ENCODE data around the gene RAI1.

Gene RAI1

GRCh38 chr17:17708816-17709215, 27.6 kb downstream of the RAI1 start:
- TF ChIP-seq, protein P1, sequence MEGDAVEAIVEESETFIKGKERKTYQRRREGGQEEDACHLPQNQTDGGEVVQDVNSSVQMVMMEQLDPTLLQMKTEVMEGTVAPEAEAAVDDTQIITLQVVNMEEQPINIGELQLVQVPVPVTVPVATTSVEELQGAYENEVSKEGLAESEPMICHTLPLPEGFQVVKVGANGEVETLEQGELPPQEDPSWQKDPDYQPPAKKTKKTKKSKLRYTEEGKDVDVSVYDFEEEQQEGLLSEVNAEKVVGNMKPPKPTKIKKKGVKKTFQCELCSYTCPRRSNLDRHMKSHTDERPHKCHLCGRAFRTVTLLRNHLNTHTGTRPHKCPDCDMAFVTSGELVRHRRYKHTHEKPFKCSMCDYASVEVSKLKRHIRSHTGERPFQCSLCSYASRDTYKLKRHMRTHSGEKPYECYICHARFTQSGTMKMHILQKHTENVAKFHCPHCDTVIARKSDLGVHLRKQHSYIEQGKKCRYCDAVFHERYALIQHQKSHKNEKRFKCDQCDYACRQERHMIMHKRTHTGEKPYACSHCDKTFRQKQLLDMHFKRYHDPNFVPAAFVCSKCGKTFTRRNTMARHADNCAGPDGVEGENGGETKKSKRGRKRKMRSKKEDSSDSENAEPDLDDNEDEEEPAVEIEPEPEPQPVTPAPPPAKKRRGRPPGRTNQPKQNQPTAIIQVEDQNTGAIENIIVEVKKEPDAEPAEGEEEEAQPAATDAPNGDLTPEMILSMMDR (IDR thresholded peaks at IDR 0.05): no peak
- Histone ChIP-seq H3K4me1 (peaks cover 30% of the 10 kb centered on the region), H3K9ac (no peak overlapping the region), H3K4me2 (ENCODE audit: low read length) (no peak overlapping the region), H3K79me2 (peaks cover 88% of the 10 kb centered on the region), H3K4me3 (ENCODE audit: low read depth, low read length) (no peak overlapping the region), H3K27me3 (ENCODE audit: control insufficient read depth, insufficient read depth, low read length) (no peaks in the 10 kb centered on the region), H3K36me3 (ENCODE audit: control insufficient read depth, insufficient read depth, low read length) (no peaks in the 10 kb centered on the region), H3K27ac (no peak overlapping the region), H3K9me3 (ENCODE audit: control insufficient read depth, low read length) (no peaks in the 10 kb centered on the region), H2AFZ (no peak overlapping the region)

- H3K79me2 ChIP-seq: peaks cover 86% of the 10 kb centered on the region
- no peaks in the 10 kb centered on the region for H3K27me3 ChIP-seq (ENCODE audit: control insufficient read depth, insufficient read depth, low read length)
- no peak overlapping the region for H3K4me2 ChIP-seq (ENCODE audit: low read length)
- no peak overlapping the region for H3K9ac ChIP-seq
- H3K4me3 ChIP-seq (ENCODE audit: low read depth, low read length): no peak overlapping the region
- H3K27ac ChIP-seq: no peak overlapping the region
- peaks cover 33% of the 10 kb centered on the region for H3K4me1 ChIP-seq
- no peaks in the 10 kb centered on the region for H3K36me3 ChIP-seq (ENCODE audit: control insufficient read depth, insufficient read depth, low read length)
- no peak overlapping the region for H2AFZ ChIP-seq
- TF ChIP-seq, protein P1 (IDR thresholded peaks at IDR 0.05): no peak
- H3K9me3 ChIP-seq (ENCODE audit: control insufficient read depth, low read length): no peaks in the 10 kb centered on the region
These were observed 28.6 kb downstream of the RAI1 start for GRCh38 chr17:17709815-17710321.

DNA sequence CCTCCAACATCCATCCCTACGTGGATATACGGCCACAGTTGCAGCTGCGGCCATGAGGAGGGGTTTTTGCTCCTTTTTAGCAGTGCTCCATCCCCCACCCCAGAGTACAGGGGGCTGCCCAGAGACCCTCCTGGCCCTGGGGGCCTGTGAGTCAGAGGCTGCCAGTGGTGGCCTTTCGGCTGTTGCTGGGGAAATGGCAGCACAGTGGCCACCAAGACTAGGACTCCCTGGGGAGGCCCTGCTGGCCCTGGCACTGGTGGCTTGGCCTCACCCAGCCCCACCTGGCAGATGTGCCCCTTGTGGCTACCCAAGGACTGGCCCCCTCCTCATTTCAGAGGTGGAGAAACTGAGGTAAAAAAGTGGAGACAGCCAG, 29.1 kb downstream of the RAI1 start:
- H3K36me3 ChIP-seq (ENCODE audit: control insufficient read depth, insufficient read depth, low read length): no peaks in the 10 kb centered on the region
- no peak overlapping the region for H3K4me2 ChIP-seq (ENCODE audit: low read length)
- peaks cover 33% of the 10 kb centered on the region for H3K4me1 ChIP-seq
- no peaks in the 10 kb centered on the region for H3K9me3 ChIP-seq (ENCODE audit: control insufficient read depth, low read length)
- peak overlapping the region; percentile 5 for H3K27ac ChIP-seq
- H3K79me2 ChIP-seq: peaks cover 86% of the 10 kb centered on the region
- H3K27me3 ChIP-seq (ENCODE audit: control insufficient read depth, insufficient read depth, low read length): no peaks in the 10 kb centered on the region
- no peak overlapping the region for H3K4me3 ChIP-seq (ENCODE audit: low read depth, low read length)
- H2AFZ ChIP-seq: no peak overlapping the region
- TF ChIP-seq, protein P1 (IDR thresholded peaks at IDR 0.05): no peak
- H3K9ac ChIP-seq: no peak overlapping the region

DNA sequence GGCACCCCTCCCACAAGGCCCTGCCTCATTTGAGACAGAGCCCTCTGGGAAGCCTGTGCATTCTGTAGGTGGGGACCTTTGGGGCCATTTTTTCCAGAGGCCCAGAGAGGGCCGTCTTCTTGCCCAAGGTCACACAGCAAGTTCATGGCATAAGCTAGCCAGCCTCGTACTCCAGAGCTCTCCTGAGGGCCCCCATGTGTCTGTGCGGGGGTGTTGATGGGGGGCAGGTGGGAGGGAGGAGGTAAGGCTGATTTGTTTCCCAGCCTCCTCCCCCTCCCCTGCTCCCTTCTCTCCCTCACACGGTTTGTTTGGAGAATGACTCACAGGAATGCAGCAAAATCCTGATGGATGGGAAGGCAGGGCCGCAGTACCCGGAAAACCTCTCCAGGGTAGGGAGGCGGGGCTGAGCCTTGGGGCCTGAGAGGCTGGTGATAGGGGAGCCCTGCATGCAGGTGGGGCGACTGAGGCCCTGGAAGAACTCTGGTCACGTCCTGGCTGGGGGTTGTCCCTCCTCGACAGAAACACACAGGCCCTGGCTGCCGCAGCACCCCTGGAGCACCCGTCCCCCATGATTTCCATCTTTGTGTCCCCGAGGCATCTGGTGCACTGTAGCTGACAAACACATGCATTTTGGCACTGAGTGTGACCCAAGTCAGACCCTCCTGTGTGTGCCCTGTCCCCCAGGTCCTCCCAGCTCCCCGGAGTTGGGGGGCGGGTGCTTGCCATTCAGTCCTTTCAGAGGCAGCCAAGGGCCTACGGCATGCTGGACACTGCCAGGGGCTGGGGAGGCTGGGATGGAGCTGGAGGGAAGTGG, 29.7 kb downstream of the RAI1 start:
- Histone ChIP-seq H3K4me2 (ENCODE audit: low read length) (peak overlapping the region; percentile 22), H3K27me3 (ENCODE audit: control insufficient read depth, insufficient read depth, low read length) (no peaks in the 10 kb centered on the region), H3K9me3 (ENCODE audit: control insufficient read depth, low read length) (no peaks in the 10 kb centered on the region), H3K9ac (no peak overlapping the region), H3K79me2 (peaks cover 86% of the 10 kb centered on the region), H3K4me1 (peaks cover 33% of the 10 kb centered on the region), H3K4me3 (ENCODE audit: low read depth, low read length) (no peak overlapping the region), H3K36me3 (ENCODE audit: control insufficient read depth, insufficient read depth, low read length) (no peaks in the 10 kb centered on the region), H3K27ac (peak overlapping the region; percentile 56), H2AFZ (no peak overlapping the region)
- TF ChIP-seq, protein P1 (IDR thresholded peaks at IDR 0.05): no peak
